22Rv1 (cell line): ENCODE data around the gene SPAG6.

Experiments used
- H3K27ac ChIP-seq: fragments of 450-650 bp; 2 replicates; pipeline ENCODE4 v1.5.1; 2017
- CTCF ChIP-seq: fragments of 450-650 bp; IDR thresholded peaks from 2 replicates; pipeline ENCODE4 v1.5.1; 2017; ENCODE audit warnings: mild to moderate bottlenecking
- ZFX ChIP-seq: fragments of 450-650 bp; IDR thresholded peaks from 2 replicates; pipeline ENCODE4 v1.6.1; 2017; ENCODE audit warnings: antibody characterized with exemption, borderline replicate concordance

The SPAG6 gene

GRCh38 chr10:22455068-22455857 lies 110.0 kb downstream of the SPAG6 start:
- TF ChIP-seq ZFX, result no peak
- TF ChIP-seq CTCF, result no peak
- no peak overlapping the region for H3K27ac ChIP-seq

GRCh38 chr10:22456486-22456885 lies 111.2 kb downstream of the SPAG6 start:
- TF ChIP-seq ZFX (no peak), CTCF (no peak)
- H3K27ac ChIP-seq, result no peak overlapping the region

DNA sequence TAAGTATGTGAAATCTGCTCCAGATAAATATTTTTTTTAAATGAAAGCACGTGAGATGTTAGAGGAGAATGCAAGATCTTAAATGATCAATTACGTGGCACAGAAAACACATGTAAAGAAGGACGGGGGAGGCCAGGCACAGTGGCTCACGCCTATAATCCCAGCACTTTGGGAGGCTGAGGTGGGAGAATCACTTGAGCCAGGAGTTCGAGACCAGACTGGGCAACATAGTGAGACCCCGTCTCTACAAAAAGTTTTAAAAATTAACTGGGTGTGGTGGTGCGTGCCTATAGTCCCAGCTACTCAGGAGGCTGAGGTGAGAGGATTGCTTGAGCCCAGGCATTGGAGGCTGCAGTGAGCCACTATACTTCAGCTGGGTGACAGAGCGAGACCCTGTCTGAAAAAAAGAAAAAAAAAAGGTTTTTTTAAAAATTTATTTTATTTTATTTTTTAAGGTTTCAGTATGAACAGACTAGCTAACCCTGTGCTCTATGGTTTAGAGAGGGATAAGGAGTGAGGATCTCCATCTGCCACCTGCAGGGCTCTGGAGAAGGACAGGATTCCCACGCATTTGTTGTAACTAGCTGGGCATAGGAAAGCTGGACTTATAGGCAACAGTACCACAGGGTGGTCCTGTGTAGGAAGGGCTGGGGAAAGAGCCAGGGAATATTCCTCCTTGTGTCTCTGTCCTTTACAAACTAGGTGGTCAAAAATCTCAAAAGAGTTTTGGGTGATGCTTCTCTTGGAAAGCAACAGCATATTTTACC lies 113.2 kb downstream of the SPAG6 start:
- no peak for TF ChIP-seq CTCF
- no peak for TF ChIP-seq ZFX
- H3K27ac ChIP-seq, result no peak overlapping the region

DNA sequence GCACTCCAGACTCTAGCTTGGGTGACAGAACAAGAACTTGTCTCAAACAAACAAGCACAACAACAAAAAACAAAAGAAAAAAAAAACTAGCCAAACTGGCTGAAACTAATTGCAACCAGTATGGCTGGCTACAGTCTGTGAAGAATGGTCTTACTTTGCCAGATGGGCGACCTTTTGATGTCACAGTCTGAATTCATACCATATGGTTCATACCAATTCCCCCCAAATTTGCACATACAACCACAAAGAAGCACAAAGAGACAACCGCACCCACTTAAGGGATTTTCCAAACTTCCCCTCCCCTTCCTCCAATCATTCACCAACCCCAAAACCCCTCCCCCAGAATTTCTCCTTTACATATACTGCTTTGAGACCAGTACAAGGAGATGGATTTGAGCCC lies 114.2 kb downstream of the SPAG6 start:
- TF ChIP-seq ZFX, result no peak
- TF ChIP-seq CTCF, result no peak

GRCh38 chr10:22460101-22460500 lies 114.8 kb downstream of the SPAG6 start:
- TF ChIP-seq ZFX (no peak), CTCF (no peak)
- H3K27ac ChIP-seq, result no peak overlapping the region

More for the DNA sequence above, 114.2 kb downstream of the SPAG6 start:
- no peak overlapping the region for H3K27ac ChIP-seq

DNA sequence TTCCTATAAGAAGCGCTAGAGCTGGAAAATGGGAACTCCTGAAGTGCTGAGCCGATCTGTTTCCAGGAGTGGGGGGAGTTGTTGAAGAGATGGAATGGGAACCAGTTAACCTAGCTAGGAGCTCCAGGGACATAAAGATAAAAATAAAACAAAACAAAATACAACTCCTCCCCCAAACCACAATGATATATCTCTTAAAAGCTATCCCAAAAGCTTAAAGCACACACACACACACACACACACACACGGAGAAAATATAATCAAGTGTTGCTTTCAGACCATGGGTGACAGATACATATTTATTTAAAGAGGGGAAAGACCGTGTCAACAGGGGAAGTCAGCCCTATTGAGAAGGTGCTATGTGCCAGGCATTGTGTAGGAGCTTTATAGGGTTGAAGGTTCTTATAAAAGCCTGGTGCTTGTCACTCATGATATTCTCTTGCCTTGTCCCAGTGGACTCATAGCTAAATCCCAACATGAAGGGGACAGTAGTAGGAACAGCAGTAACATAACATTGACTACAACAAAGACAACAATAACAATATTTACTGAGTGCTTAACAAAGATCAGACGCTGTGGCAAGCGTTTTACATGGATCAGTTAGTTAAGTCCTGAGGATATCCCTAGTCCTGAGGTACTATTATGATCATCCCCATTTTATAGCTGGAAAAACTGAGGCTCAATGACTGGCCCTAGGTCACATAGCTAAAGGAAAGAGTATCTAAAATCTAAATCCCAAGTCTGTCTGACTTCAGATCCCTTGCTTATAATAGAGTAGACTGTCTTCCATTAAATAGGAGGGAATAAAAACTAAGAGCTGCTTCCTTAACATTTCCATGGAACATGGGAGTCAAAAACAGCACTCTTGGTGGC lies 115.5 kb downstream of the SPAG6 start:
- H3K27ac ChIP-seq, result no peak overlapping the region
- TF ChIP-seq ZFX, result no peak
- no peak for TF ChIP-seq CTCF
